H1 (cell line): Measurements from ENCODE around the gene CASTOR1. TPM values are rescaled to one million over a fixed set of nuclear protein-coding genes. Genes with fewer than 3 reads are reported as not detected.

Experiments used
- CTCF ChIA-PET: fragments of 300-600 bp; sonication (Branson Sonifier 250); formaldehyde crosslinking; loops from one replicate; lab custom pipeline; 2021; ENCODE audit not compliant: partially characterized antibody; lab: Charles Lee
- POLR2A ChIA-PET: fragments of 300-600 bp; sonication (Branson Sonifier 250); formaldehyde crosslinking; loops from one replicate; lab custom pipeline; 2021; ENCODE audit warnings: inconsistent platforms; ENCODE audit not compliant: partially characterized antibody; lab: Charles Lee
- DNase-seq, 2 experiments: peaks; one replicate each; pipeline versions ENCODE4 v3.0.0 to v3.0.0-alpha.2; 2010 to 2022; ENCODE audit warnings: low spot score in 2 of 2, low read depth in 1 of 2, mixed read lengths in 1 of 2
- FAIRE-seq: peaks from 2 replicates; lab custom pipeline; 2011; peaks lifted over from hg19 to GRCh38; lab: Jason Lieb, UNC
- H2AFZ ChIP-seq: 2 replicates; pipeline ENCODE4 v1.8.1; 2012; ENCODE audit warnings: low read length, inconsistent platforms
- H2AK5ac ChIP-seq: 2 replicates; pipeline ENCODE4 v1.6.1; 2013; ENCODE audit warnings: low read depth, low read length
- H2BK120ac ChIP-seq: replicated peaks from 2 replicates; pipeline ENCODE3; 2013; ENCODE audit warnings: low read depth, low read length, inconsistent platforms
- H2BK12ac ChIP-seq: 2 replicates; pipeline ENCODE4 v1.6.1; 2013; ENCODE audit warnings: low read depth, low read length
- H2BK15ac ChIP-seq: 2 replicates; pipeline ENCODE4 v1.6.1; 2013; ENCODE audit warnings: low read length
- H2BK20ac ChIP-seq: 2 replicates; pipeline ENCODE4 v1.6.1; 2013; ENCODE audit warnings: low read length
- H2BK5ac ChIP-seq: 2 replicates; pipeline ENCODE4 v1.6.1; 2013; ENCODE audit warnings: low read depth, low read length
- H3K14ac ChIP-seq: 2 replicates; pipeline ENCODE4 v1.6.1; 2013; ENCODE audit warnings: inconsistent platforms; ENCODE audit not compliant: insufficient read length
- H3K18ac ChIP-seq: 2 replicates; pipeline ENCODE4 v1.6.1; 2013; ENCODE audit warnings: low read length; ENCODE audit errors: extremely low read depth
- H3K23ac ChIP-seq: 2 replicates; pipeline ENCODE4 v1.6.1; 2013; ENCODE audit warnings: inconsistent platforms; ENCODE audit not compliant: insufficient read length
- H3K23me2 ChIP-seq: 2 replicates; pipeline ENCODE4 v1.6.1; 2013; ENCODE audit warnings: low read depth, low read length
- H3K27ac ChIP-seq: 2 replicates; pipeline ENCODE4 v1.6.1; 2011; ENCODE audit warnings: low read depth, low read length, inconsistent platforms
- H3K27me3 ChIP-seq, 4 experiments: replicated peaks in 1 of 4; 1 replicate in 1 of 4; 2 replicates in 3 of 4; pipeline versions ENCODE4 v1.6.1 to v1.8.1; 2011 to 2013; ENCODE audit warnings: low read length in 3 of 4, mild to moderate bottlenecking in 3 of 4, inconsistent platforms in 2 of 4, mixed read lengths in 2 of 4, moderate library complexity in 1 of 4; ENCODE audit not compliant: control insufficient read depth in 3 of 4, insufficient read depth in 3 of 4; ENCODE audit errors: extremely low read depth in 1 of 4
- H3K36me3 ChIP-seq, 4 experiments: 2 replicates each; pipeline versions ENCODE4 v1.6.1 to v1.8.1; 2011 to 2013; ENCODE audit warnings: mild to moderate bottlenecking in 4 of 4, low read length in 3 of 4, moderate library complexity in 2 of 4, control low read depth in 1 of 4, inconsistent platforms in 1 of 4; ENCODE audit not compliant: insufficient read depth in 4 of 4, control insufficient read depth in 2 of 4
- H3K4ac ChIP-seq: replicated peaks from 2 replicates; pipeline ENCODE3; 2013; ENCODE audit warnings: low read length, low read depth, mixed read lengths, inconsistent platforms; ENCODE audit not compliant: insufficient read length
- H3K4me1 ChIP-seq, 4 experiments: replicated peaks in 1 of 4; 1 replicate in 1 of 4; 2 replicates in 3 of 4; pipeline versions ENCODE4 v1.6.1 to v1.8.1; 2011 to 2013; ENCODE audit warnings: low read length in 3 of 4, inconsistent platforms in 2 of 4, mixed read lengths in 1 of 4; ENCODE audit not compliant: insufficient read depth in 4 of 4, control insufficient read depth in 3 of 4
- H3K4me2 ChIP-seq, 2 experiments: 2 replicates each; pipeline versions ENCODE4 v1.6.1 to v1.8.1; 2011 to 2013; ENCODE audit warnings: low read depth in 2 of 2, low read length in 2 of 2, control low read depth in 1 of 2, inconsistent platforms in 1 of 2, mild to moderate bottlenecking in 1 of 2; ENCODE audit not compliant: insufficient read depth in 1 of 2
- H3K4me3 ChIP-seq, 4 experiments: fragments of 200-600, 300-600 bp in 1 of 4; sonication (generic), shearing (Covaris generic), sonication (Bioruptor Twin) in 1 of 4; 2 replicates each; pipeline versions ENCODE4 v1.5.1 to v1.8.1; 2011 to 2016; ENCODE audit warnings: low read length in 4 of 4, low read depth in 3 of 4, control low read depth in 2 of 4, inconsistent platforms in 2 of 4, mild to moderate bottlenecking in 2 of 4, mixed read lengths in 1 of 4, moderate library complexity in 1 of 4; ENCODE audit not compliant: insufficient read depth in 2 of 4; ENCODE audit errors: extremely low read depth in 1 of 4
- H3K56ac ChIP-seq: replicated peaks from 2 replicates; pipeline ENCODE3; 2013; ENCODE audit warnings: low read depth, mild to moderate bottlenecking, mixed read lengths, low read length, inconsistent platforms; ENCODE audit not compliant: insufficient read length
- H3K79me1 ChIP-seq: 2 replicates; pipeline ENCODE4 v1.6.1; 2013; ENCODE audit warnings: low read depth, low read length, control low read depth
- H3K79me2 ChIP-seq, 2 experiments: 2 replicates each; pipeline versions ENCODE4 v1.6.1 to v1.8.1; 2012 to 2013; ENCODE audit warnings: low read length in 2 of 2, mild to moderate bottlenecking in 2 of 2, inconsistent platforms in 1 of 2; ENCODE audit not compliant: insufficient read depth in 2 of 2, control insufficient read depth in 1 of 2
- H3K9ac ChIP-seq, 4 experiments: replicated peaks in 1 of 4; 1 replicate in 1 of 4; 2 replicates in 3 of 4; pipeline versions ENCODE4 v1.6.1 to v1.8.1; 2011 to 2013; ENCODE audit warnings: low read depth in 3 of 4, low read length in 3 of 4, control low read depth in 2 of 4, mild to moderate bottlenecking in 2 of 4, moderate library complexity in 2 of 4, inconsistent platforms in 1 of 4; ENCODE audit errors: extremely low read depth in 1 of 4
- H3K9me3 ChIP-seq, 2 experiments: 2 replicates each; pipeline versions ENCODE4 v1.6.1 to v1.8.1; 2012 to 2013; ENCODE audit warnings: mild to moderate bottlenecking in 2 of 2, moderate library complexity in 2 of 2, control low read depth in 1 of 2, inconsistent platforms in 1 of 2, low read depth in 1 of 2, low read length in 1 of 2, mixed read lengths in 1 of 2; ENCODE audit not compliant: insufficient read depth in 2 of 2
- H4K20me1 ChIP-seq, 2 experiments: replicated peaks in 1 of 2; 2 replicates each; pipeline versions ENCODE3 to v1.8.1; 2011 to 2013; ENCODE audit warnings: inconsistent platforms in 2 of 2, low read length in 2 of 2, mild to moderate bottlenecking in 1 of 2; ENCODE audit not compliant: insufficient read depth in 2 of 2, control insufficient read depth in 1 of 2
- H4K5ac ChIP-seq: 2 replicates; pipeline ENCODE4 v1.6.1; 2013; ENCODE audit warnings: low read length, low read depth, mixed read lengths, inconsistent platforms; ENCODE audit not compliant: insufficient read length
- H4K8ac ChIP-seq: 2 replicates; pipeline ENCODE4 v1.8.0; 2013; ENCODE audit warnings: mild to moderate bottlenecking, moderate library complexity, low read length, inconsistent platforms; ENCODE audit not compliant: insufficient read depth; ENCODE audit errors: extremely low read depth
- H4K91ac ChIP-seq: replicated peaks from 2 replicates; pipeline ENCODE3; 2013; ENCODE audit warnings: low read length, mixed read lengths, inconsistent platforms; ENCODE audit not compliant: insufficient read length
- SAP30 ChIP-seq: fragments of 300-600 bp; sonication (generic); IDR thresholded peaks from 2 replicates; pipeline ENCODE4 v1.7.1; 2012; ENCODE audit warnings: low read length, moderate library complexity, mild to moderate bottlenecking, inconsistent platforms; ENCODE audit not compliant: insufficient read depth, insufficient replicate concordance
- SIN3A ChIP-seq, 2 experiments: IDR thresholded peaks in 1 of 2; conservative IDR thresholded peaks in 1 of 2; 2 replicates each; pipeline ENCODE4 v1.6.1; 2011 to 2012; ENCODE audit warnings: low read length in 2 of 2, improper control_type of control experiment in 1 of 2, low read depth in 1 of 2, mild to moderate bottlenecking in 1 of 2
- SP4 ChIP-seq: IDR thresholded peaks from 2 replicates; pipeline ENCODE4 v1.6.1; 2012; ENCODE audit warnings: low read length, inconsistent platforms
- WGBS, 2 experiments: shearing (Covaris generic) in 1 of 2; methylation state at CpG; one replicate each; pipeline versions ENCODE4 v1.1.6 to v1.1.7; 2013 to 2015; ENCODE audit warnings: low lambda C conversion rate in 2 of 2, mixed read lengths in 2 of 2, inconsistent platforms in 1 of 2, low coverage in 1 of 2, missing lambda C conversion rate in 1 of 2; ENCODE audit not compliant: insufficient replicate concordance in 2 of 2, insufficient coverage in 1 of 2, insufficient read length in 1 of 2; ENCODE audit errors: extremely low coverage in 1 of 2, missing lambda C conversion rate in 1 of 2; 5-methylcytosine and 5-hydroxymethylcytosine counted together
- polyA plus RNA-seq, 7 experiments: library from polyadenylated mRNA; depleted of rRNA in 3 of 7; stranded (reverse) in 5 of 7; unstranded in 2 of 7; fragments of >200 nt in 5 of 7; fragments of 200-250 nt in 2 of 7; gene quantifications; 1 replicate in 5 of 7; 2 replicates in 1 of 7; 4 replicates in 1 of 7; pipeline versions ENCODE4 v1.2.1 to v1.2.3, GENCODE V29; 2011 to 2013; ENCODE audit warnings: missing spikeins in 2 of 7, mixed read lengths in 2 of 7
- total RNA-seq: library from RNA; stranded (reverse); fragmentation: NEBNext Ultra II Directional; extraction: Animal tissue kit (Norgen Biotek cat#: 25700); gene quantifications from 2 replicates; pipeline ENCODE4 v1.2.1, GENCODE V29; 2021

CASTOR1 gene
- total and polyA plus RNA-seq, 2 of the 8 experiments (the other 6 are each of a cell fraction or from before 2014, with no cell fraction given), result 10.3 to 36.0 TPM

DNA sequence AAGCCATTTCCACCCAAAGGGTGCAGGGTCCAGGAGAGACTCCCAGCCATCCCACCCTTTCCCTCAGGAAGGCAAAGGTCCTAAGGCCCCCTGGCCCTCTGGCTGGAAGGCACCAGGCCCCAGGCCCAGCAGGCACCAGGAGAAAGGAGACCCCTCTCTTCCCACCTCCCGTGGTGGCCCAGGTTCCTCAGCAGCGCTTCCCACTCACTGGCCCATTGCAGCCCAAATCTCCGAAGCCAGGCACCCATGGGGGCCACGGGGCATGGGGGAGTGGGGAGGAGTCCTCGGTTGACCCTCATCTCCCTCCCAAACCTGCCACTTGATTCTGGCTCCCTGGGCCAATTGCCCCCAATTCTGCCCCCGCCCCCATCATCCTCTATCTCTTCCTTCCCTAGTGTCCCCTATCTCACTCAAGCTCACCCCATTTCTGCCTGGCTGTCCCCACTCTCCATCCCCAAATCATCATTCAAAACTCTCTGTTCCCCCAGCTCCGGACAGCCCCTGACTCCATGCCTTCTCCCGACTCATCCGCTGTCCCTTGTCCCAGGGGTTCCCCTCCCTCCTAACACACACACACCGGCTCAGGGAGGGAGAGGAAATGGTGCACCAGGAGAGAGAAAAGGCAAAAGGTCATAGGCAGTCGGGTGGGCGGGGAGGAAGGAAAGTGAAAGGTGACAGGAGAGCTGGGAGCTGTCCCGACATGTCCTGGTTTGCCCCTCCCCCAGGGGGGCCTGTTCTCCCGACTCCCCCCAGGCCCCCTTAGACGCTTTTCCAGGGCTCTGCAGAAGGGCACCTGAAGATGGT lies 43.9 kb downstream of the CASTOR1 start:
- no peak for DNase-seq
- Histone ChIP-seq H3K79me1 (peaks cover 4% of the 10 kb centered on the region), H3K56ac (no peak overlapping the region), H4K8ac (no peak overlapping the region; the same call in 1 of the 2 replicates), H2BK120ac (no peak overlapping the region), H3K9me3 (no peaks in the 10 kb centered on the region), H2BK15ac (peak overlapping the region; percentile 95; the same call in 1 of the 2 replicates), H3K9ac (peak overlapping the region in 1 of 4 experiments; percentile 12; a peak in 2 of 7 replicates), H3K4me2 (peak overlapping the region; percentile 83 to 94), H4K20me1 (no peaks in the 10 kb centered on the region), H3K4me3 (peak overlapping the region; percentile 49 to 72 (median 65)), H3K36me3 (0 out of 8 replicates have a peak, but pooled peaks cover 0 to 5% (median 0%) of the 10 kb centered on the region in 4 experiments), H3K27ac (no peak overlapping the region), H3K23me2 (peaks cover 12% of the 10 kb centered on the region; the same call in 1 of the 2 replicates), H3K4me1 (peaks cover 0 to 20% (median 11%) of the 10 kb centered on the region in 4 experiments; a peak in 6 of 7 replicates), H3K79me2 (no peaks in the 10 kb centered on the region), H3K4ac (no peak overlapping the region), H4K5ac (peak overlapping the region; percentile 22), H2BK5ac (peak overlapping the region; percentile 87; the same call in 1 of the 2 replicates), H2AK5ac (peak overlapping the region; percentile 98), H4K91ac (peak overlapping the region; percentile 53), H2BK20ac (peak overlapping the region; percentile 40; the same call in 1 of the 2 replicates), H3K27me3 (no peaks in the 10 kb centered on the region; a peak in 2 of 7 replicates), H3K23ac (no peak overlapping the region), H3K18ac (peak overlapping the region; percentile 87), H3K14ac (no peak overlapping the region), H2BK12ac (peak overlapping the region; percentile 68; the same call in 1 of the 2 replicates), H2AFZ (peak overlapping the region; percentile 33; the same call in 1 of the 2 replicates)
- TF ChIP-seq SP4, result no peak
- peak; percentile 42 for TF ChIP-seq SAP30
- 0 out of 4 replicates have a peak, but pooled peaks of 1 of the 2 experiments have one; percentile 27 for TF ChIP-seq SIN3A (conservative IDR thresholded peaks at IDR 0.05 in 1 of 2, IDR thresholded peaks at IDR 0.05 in 1 of 2; ENCODE audit: low read depth in 1 of 2, low read length in 2 of 2)
- no peak for FAIRE-seq
- CTCF ChIA-PET, result interaction anchor here (1.3 to 3.1 kb wide), 3 partner anchors 10 to 137 kb away, joined by 3 to 10 read pairs (median 4); no protein-coding TSS in a partner anchor
- POLR2A ChIA-PET, result interaction anchor here (1.0 to 1.6 kb wide), 5 partner anchors 8 to 233 kb away, joined by 3 to 5 read pairs (median 3); no protein-coding TSS in a partner anchor
- 46% methylated on average over 10 of the region's 15 CpGs; no CpG with 5 or more reads in 1 of the 2 experiments for WGBS, 2 experiments
